NCI-H1048 (cell line): ENCODE results near the gene LEFTY1.
"Not testable (repeated sequence)": the region's sequence is repeated elsewhere in the genome, so short reads cannot be mapped to it uniquely, and the experiment has no call there.

ENCODE experiments used
- DNase-seq: peaks from one replicate; lab custom pipeline; 2025; lab: John Stamatoyannopoulos, UW

Gene LEFTY1

DNA sequence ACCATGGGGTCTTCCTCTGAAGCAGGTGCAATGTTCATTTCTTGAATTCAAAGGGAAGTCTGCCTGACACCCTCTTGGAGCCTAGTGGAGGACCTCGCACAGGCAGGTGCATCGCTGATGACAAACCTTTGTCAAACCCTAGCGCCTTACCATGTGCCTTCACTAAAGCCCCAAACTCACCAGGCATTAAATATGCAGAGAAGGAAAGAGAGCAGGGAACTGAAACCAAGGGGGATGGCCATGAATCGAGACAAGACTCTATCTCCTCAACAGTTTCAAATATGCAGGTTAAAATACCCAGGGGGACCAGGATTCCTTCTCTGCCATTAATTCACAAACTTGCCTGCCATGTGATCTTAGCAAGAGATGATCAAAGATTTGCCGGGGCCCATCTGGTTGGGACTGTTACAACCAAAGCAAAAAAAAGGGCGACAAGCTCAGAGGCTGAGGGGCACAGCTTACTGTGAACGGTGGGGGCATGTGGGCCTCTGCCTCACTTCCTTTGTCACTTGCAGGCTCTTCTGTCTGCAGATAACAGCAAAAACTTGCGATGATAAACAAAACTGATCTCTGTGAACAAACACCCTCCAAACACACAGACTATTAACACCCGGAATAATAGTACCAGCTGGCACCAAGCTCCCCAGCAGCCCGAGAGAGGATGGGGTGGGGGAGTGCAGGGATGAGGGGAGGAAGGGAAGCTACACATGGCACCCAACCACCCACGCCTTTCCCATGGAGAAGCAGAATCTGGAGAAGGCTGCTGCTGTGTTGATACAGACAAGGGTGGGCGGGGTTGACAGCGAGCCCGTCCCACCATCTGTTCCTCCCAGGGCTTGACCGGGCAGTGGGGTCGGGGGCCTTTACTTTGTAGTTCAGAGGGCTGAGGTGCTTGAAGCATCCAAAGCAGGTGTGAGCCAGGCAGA is 40.7 kb downstream of the LEFTY1 start:
- no peak for DNase-seq

DNA sequence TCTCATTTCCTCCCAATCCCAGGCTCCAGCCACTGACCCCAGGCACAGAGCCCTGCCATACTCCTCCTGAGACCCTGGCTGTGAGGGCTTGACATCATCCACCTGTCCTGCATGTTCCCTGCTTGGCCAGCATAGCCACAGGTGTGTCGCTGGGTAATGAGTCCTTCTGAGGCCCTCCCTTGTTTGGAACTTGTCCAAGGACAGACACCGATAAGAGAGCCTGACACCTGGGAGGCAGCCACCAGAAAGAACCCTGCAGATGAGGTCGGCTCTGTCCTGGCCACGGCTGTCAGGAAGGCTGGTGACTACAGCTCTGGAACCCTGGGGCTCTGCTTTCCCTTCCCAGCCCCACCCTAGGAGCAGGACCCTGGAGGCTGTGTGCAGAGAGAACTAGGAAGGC is 41.3 kb downstream of the LEFTY1 start:
- no peak for DNase-seq

DNA sequence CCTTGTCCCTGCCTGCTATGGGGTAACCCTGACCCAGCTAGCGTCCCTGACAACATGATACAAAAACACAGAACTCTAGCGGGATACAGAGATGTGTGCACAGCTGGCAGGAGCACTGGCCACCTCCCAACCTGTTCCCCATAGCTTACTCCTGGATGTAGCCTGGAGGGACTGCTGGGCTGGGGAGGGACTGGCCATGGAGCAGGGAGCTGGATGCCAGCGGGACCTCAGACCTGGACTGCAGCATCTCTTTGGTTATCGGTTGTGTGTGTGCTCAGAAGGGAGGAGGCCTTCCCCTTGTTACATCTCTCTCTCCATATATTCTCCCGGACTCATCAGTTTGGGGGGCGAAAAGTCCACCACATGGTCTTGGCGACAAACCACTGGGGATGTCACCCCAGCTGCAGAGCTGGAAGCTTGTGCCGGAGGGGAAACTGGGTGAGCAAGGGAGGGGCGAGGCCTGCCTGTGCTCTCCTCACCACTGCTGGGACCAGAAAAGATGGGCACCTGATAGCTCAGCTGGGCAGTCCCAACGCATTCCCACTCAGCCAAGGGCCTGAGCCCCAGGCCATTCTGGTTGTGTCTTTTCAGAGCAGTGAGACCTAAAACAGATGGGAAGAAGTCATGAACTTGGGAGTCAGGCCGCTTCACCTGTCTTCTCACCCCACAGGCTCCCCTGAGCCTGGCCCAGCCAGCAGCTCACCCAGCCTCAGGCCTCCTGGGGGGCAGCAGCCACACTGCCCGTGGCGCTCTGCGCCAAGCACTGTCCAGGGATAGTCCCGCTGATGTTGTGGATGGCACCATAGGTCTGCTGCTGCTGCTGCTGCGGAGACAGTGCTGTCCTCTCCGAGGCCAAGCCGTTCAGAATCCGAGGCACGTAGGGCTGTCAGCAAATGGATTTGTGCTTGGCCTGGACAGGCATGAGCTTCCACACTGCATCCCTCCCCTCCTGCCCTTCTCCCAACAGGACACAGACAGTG is 42.3 kb downstream of the LEFTY1 start:
- DNase-seq: no peak

DNA sequence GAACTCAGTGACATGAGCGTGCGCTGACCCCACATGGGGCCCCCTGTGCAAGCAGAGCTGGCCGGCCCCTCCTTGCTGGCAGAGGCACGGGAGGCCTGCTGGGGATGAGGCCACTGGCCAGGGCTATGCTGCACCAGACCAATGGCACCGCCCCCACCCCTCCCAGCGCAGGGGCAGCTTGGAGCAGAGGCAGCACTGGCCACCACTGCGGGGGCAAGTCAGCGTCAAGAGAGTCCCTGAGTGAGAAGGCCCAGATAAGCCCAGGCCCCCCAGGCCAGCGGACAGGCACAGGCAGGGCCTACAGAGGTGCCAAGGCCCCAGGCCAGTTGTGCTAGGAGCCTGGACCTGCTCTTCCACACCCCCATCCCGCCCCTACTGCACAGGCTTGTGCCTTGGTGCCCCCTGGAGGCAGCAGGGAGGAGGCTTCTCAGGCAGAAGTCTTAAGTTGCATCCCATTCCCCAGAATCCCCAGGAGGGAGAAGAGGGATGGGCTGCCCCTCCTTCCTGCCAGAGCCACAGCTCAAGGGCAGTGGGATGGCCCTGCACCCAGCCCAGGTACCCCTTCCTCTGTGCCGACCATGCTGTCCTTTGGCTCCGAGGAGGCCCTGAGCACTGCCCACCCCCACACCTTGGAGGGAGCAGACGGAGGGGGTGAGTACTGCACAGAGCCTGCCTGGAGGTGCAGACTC is 43.2 kb downstream of the LEFTY1 start:
- no peak for DNase-seq

DNA sequence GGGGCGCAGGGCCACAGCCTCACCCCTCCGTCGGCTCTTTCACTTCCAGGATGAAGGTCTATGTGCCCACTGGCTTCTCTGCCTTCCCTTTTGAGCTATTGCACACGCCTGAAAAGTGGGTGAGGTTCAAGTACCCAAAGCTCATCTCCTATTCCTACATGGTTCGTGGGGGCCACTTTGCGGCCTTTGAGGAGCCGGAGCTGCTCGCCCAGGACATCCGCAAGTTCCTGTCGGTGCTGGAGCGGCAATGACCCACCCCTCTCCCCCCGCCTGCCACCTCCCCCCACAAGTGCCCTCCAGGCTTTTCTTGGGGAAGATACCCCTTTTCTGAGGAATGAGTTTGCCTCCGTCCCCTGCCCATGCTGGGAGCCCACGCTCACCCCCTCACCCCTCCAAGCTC is 43.8 kb downstream of the LEFTY1 start:
- DNase-seq: no peak

DNA sequence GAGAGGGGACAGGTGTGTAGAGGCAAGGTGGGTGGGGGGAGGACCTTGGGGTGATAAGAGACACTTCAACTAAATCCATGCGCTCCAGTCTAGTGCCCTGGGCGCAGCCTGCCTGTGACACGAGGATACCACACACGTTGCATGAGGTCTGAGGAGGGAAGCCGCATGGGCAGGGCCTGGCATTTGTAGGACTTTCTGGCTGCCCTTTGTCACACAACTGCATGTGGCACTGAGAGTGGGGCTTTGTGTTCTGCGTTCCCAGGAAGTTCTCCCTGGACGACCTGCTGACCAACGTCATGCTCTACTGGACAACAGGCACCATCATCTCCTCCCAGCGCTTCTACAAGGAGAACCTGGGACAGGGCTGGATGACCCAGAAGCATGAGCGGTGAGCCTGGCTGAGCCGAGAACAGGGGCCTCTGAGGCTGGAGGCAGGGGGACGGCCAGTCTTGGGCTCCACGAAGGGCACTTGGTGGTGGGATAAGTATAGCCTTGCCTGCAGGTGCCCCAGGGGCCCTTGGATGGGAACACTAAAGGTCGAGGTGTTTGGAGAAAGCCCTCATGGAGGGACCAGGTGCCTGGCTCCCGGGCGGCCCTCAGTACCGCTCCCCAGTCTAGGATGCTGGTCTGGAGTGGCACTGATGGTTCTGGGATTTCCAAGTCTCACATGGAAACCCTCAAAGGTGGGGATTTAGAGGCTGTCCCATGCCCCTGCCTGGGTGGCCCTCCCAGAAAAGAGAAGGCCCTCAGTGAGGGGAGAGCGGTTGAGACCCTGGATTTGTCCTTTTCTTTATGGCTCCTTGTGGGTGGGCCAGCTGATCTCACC is 44.5 kb downstream of the LEFTY1 start:
- DNase-seq: no peak

DNA sequence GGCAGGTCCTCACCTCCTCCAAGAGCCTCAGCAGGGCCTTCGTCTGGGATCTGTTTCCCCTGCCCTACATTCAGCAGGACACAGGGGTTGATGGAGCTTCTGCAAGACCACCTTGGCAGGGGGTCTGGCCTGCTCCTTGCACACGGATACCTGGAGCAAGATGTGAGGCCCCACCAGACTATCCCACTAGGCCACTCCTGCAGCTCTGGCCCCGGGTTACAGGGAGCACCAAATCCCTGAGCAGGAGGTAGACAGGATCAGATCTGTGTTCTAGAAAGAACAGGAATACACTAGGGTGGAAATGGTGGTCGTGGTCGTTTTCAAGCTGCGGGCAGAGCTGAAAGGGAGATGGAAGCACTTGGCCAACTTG is 45.5 kb downstream of the LEFTY1 start:
- DNase-seq: no peak

DNA sequence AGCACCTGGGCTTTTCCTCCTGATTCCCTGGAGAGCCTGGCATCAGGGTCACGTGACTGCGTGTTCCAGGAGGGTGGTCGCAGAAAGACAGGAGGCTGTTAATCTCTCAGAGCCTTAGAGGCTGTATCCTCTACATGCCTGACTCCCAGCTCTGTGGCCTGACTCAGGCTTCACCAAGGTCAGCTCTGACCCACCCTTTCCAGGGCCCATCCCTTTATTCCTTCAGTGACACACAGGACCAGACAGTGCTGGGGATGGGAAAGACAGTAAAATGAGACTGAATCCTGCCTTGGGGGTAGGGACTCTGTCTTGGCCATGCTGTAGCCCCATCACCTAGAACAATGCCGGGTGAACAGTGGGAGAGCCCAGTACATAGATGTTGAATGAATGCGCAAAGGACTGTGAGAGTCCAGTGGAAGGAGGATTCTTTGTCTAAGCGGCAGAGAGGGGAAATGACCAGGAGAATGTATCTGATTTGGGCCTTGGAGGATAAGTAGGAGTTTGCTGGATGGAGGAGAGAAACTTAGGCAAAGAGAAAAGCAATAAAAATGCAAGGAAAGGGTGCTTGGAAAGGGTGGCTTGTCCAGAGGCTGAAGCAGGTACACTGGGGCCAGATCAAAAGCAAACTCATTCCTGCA is 46.0 kb downstream of the LEFTY1 start:
- DNase-seq: no peak

DNA sequence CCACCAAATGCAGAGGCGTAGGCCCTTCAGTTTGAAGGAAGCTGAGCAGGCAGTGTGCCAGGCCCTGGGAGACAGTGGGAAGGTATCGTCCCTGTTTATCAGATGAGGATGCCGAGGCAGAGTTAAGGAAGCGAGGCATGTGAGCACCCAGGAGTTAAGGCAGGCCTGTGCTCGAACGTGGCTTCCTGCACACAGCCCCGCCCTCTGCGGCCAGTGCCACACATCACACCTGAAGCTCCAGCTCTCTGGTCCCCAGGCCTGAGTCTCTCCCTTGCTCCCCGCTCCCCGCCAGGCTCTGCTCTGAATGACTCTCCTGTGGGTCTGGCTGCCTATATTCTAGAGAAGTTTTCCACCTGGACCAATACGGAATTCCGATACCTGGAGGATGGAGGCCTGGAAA is 46.9 kb downstream of the LEFTY1 start:
- no peak for DNase-seq

DNA sequence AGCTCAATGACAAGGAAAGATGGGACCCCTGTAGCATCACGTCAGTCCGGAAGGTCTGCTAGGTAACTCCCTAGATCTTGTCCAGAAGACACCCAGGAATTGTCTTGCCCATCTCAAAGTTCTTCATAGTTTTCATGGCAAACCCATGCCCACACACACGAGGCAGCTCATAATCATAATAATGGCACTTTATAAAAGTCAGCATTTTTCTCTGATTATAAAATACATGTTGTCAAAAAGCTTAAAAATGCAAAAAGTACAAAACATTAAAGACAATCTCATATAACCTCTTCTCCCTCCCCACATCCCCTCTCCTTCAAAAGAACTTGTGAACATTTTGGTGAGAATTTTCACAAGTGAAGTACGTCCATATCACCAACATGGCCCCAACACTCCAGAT is 48.2 kb downstream of the LEFTY1 start:
- DNase-seq: no peak

DNA sequence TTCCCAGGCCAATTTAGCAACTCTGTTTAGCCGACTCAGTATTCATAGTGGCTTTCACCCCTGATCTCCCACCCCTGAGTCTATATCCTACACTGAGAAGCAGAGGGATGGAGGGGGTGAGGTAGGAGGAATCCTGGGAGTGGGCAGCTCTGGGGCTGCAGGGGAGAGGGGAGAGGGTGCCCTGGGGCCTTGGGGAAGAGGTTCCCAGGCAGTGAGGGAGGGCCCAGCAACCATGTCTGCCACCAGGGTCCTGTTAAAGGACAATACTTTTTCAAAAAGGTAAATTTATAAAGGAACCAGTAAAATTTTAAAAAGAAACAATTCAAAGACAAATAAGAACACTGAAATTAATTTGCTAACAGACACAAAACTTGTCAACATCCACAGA is 48.7 kb downstream of the LEFTY1 start:
- no peak for DNase-seq

DNA sequence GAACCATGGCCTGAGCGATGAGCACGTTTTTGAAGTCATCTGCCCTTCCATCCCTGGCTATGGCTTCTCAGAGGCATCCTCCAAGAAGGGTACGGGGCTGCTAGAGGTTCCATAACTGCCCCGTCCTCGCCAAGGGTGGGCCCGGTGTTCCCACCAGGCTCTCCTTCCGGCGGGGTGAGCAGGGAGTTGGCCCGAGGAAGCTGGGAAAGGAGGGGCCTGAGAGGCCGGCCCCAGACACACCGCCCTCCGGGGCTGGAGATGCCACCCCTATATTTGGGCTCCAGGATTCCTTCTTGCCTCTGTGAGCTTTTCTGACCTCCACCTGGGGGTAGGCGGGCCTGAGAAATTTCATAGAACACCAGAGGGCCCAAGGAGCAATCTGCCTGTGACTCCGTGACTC is 50.2 kb downstream of the LEFTY1 start:
- no peak for DNase-seq

DNA sequence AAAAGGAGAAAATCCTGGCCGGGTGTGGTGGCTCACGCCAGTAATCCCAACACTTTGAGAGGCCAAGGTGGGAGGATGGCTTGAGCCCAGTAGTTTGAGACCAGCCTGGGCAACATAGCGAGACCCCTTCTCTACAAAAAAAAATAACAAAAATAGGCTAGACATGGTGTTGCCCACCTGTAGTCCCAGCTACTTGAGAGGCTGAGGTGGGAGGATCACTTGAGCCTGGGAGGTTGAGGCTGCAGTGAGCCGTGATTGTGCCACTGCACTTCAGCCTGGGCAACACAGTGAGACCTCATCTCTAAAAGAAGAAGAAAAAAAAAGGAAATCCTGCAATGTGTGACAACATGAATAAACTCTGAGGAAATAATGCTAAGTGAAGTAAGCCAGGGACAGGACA is 52.6 kb downstream of the LEFTY1 start:
- DNase-seq: not testable (repeated sequence)
